IPS DF 6.9 (cell line): ENCODE data around the gene CCDC154.

Source experiments
- DNase-seq: peaks from one replicate; pipeline ENCODE4 v3.0.0-alpha.2; 2013; ENCODE audit warnings: low read depth, low spot score
- H3K27ac ChIP-seq: one replicate; pipeline ENCODE4 v1.5.1; 2013; ENCODE audit warnings: low read length, control low read depth
- H3K27me3 ChIP-seq: 2 replicates; pipeline ENCODE4 v1.6.1; 2013; ENCODE audit warnings: mild to moderate bottlenecking, low read length; ENCODE audit not compliant: control insufficient read depth, insufficient read depth
- H3K36me3 ChIP-seq: 2 replicates; pipeline ENCODE4 v1.6.1; 2013; ENCODE audit warnings: low read length; ENCODE audit not compliant: control insufficient read depth, insufficient read depth
- H3K4me1 ChIP-seq: 2 replicates; pipeline ENCODE4 v1.6.1; 2013; ENCODE audit warnings: low read length; ENCODE audit not compliant: control insufficient read depth, insufficient read depth
- H3K4me3 ChIP-seq: 2 replicates; pipeline ENCODE4 v1.5.1; 2013; ENCODE audit warnings: mild to moderate bottlenecking, low read length
- H3K9me3 ChIP-seq: 2 replicates; pipeline ENCODE4 v1.6.1; 2013; ENCODE audit warnings: low read length, inconsistent platforms; ENCODE audit not compliant: control insufficient read depth, insufficient read depth
- WGBS: extraction: QIAGEN DNeasy Blood & Tissue Kit; methylation state at CpG from one replicate; pipeline ENCODE4 v1.1.7; 2013; ENCODE audit warnings: mixed read lengths, missing lambda C conversion rate; ENCODE audit not compliant: insufficient read length, insufficient coverage; 5-methylcytosine and 5-hydroxymethylcytosine counted together

The CCDC154 gene

GRCh38 chr16:1398826-1399581 lies 45.4 kb downstream of the CCDC154 start:
- H3K4me1 ChIP-seq, result no peaks in the 10 kb centered on the region
- no peak for DNase-seq
- no CpG with 5 or more reads among the region's 38 CpGs for WGBS

GRCh38 chr16:1398351-1398750 lies 46.0 kb downstream of the CCDC154 start:
- Histone ChIP-seq H3K27me3 (no peaks in the 10 kb centered on the region), H3K4me1 (no peaks in the 10 kb centered on the region), H3K9me3 (no peaks in the 10 kb centered on the region), H3K27ac (no peak overlapping the region), H3K36me3 (peaks cover 14% of the 10 kb centered on the region), H3K4me3 (no peak overlapping the region)
- no CpG with 5 or more reads among the region's 9 CpGs for WGBS
- no peak for DNase-seq

More at GRCh38 chr16:1398826-1399581, 45.4 kb downstream of the CCDC154 start:
- no peak overlapping the region for H3K4me3 ChIP-seq
- no peaks in the 10 kb centered on the region for H3K9me3 ChIP-seq
- H3K27ac ChIP-seq, result no peak overlapping the region
- no peaks in the 10 kb centered on the region for H3K27me3 ChIP-seq
- peaks cover 10% of the 10 kb centered on the region for H3K36me3 ChIP-seq

DNA sequence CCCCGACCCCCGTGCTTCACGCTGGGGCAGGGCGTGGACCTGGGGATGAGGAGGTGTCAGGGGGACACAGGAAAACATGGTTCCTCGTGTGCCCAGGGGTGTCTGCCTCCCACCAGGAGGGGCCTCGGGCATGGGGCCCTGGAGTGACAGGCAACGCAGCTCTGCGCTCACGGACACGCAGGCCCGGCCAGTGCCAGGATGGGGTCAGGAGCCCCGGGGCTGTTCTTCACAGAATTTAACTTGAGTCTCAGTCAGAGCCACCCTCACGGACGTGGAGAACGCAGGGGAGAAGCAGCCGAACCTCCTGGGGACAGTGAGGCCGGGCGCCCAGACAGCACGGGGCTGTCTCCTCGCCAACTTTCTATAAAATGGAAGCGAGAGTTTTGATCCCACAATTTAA lies 46.6 kb downstream of the CCDC154 start:
- WGBS, result no CpG with 5 or more reads among the region's 21 CpGs
- H3K4me3 ChIP-seq, result no peak overlapping the region
- DNase-seq, result no peak
- H3K27ac ChIP-seq, result no peak overlapping the region
- H3K4me1 ChIP-seq, result no peaks in the 10 kb centered on the region
- H3K9me3 ChIP-seq, result no peaks in the 10 kb centered on the region
- H3K27me3 ChIP-seq, result no peaks in the 10 kb centered on the region
- H3K36me3 ChIP-seq, result peaks cover 13% of the 10 kb centered on the region

DNA sequence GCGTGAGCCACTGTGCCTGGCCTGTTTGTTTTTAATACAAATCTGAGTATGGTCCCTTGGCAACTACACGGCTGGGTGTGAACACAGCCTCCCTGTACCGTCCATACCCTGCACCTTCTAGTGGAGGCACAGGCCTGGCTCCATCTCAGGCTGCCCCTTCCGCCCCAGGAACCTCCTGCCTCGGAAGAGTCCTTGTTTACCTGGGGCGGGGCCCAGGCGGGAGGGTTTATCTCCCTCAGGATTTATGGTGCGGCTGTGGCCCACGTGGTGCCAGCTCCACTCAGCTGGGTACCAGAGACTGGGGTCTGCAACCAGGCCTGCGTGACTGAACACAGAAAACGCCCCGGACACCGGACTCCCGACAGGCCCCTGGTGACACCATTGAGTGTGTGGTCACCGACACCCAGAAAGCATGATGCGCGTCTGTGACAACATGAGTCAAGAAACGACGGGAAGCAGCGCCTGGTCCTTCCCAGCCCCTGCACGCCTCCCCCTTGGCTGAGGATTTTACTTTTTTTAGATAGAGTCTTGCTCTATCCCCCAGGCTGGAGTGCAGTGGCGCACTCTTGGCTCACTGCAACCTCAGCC lies 48.8 kb downstream of the CCDC154 start:
- Histone ChIP-seq H3K27ac (no peak overlapping the region), H3K4me1 (no peaks in the 10 kb centered on the region), H3K4me3 (no peak overlapping the region), H3K27me3 (no peaks in the 10 kb centered on the region), H3K9me3 (no peaks in the 10 kb centered on the region), H3K36me3 (peaks cover 13% of the 10 kb centered on the region)
- no peak for DNase-seq
- no CpG with 5 or more reads among the region's 22 CpGs for WGBS

GRCh38 chr16:1394367-1394951 lies 49.9 kb downstream of the CCDC154 start:
- Histone ChIP-seq H3K36me3 (peaks cover 13% of the 10 kb centered on the region), H3K4me1 (no peaks in the 10 kb centered on the region), H3K27me3 (no peaks in the 10 kb centered on the region), H3K9me3 (no peaks in the 10 kb centered on the region), H3K4me3 (no peak overlapping the region), H3K27ac (no peak overlapping the region)
- DNase-seq, result no peak
- WGBS, result no CpG with 5 or more reads among the region's 19 CpGs

GRCh38 chr16:1393613-1394176 lies 50.7 kb downstream of the CCDC154 start:
- no peaks in the 10 kb centered on the region for H3K27me3 ChIP-seq
- no peaks in the 10 kb centered on the region for H3K9me3 ChIP-seq
- no peak for DNase-seq
- H3K4me3 ChIP-seq, result no peak overlapping the region
- no peak overlapping the region for H3K27ac ChIP-seq
- H3K4me1 ChIP-seq, result no peaks in the 10 kb centered on the region
- no CpG with 5 or more reads among the region's 21 CpGs for WGBS
- peaks cover 6% of the 10 kb centered on the region for H3K36me3 ChIP-seq

GRCh38 chr16:1392826-1393225 lies 51.5 kb downstream of the CCDC154 start:
- H3K4me1 ChIP-seq, result no peaks in the 10 kb centered on the region
- H3K27ac ChIP-seq, result no peak overlapping the region
- WGBS, result no CpG with 5 or more reads among the region's 17 CpGs
- no peak overlapping the region for H3K4me3 ChIP-seq
- peaks cover 6% of the 10 kb centered on the region for H3K36me3 ChIP-seq
- no peak for DNase-seq
- no peaks in the 10 kb centered on the region for H3K27me3 ChIP-seq
- no peaks in the 10 kb centered on the region for H3K9me3 ChIP-seq

- no peaks in the 10 kb centered on the region for H3K27me3 ChIP-seq
- no peak for DNase-seq
- H3K27ac ChIP-seq, result no peak overlapping the region
- no CpG with 5 or more reads among the region's 28 CpGs for WGBS
- no peaks in the 10 kb centered on the region for H3K9me3 ChIP-seq
- H3K4me3 ChIP-seq, result no peak overlapping the region
- H3K36me3 ChIP-seq, result peaks cover 6% of the 10 kb centered on the region
- no peaks in the 10 kb centered on the region for H3K4me1 ChIP-seq
Measured at GRCh38 chr16:1390239-1390779, 54.0 kb downstream of the CCDC154 start.

GRCh38 chr16:1389762-1390161 lies 54.6 kb downstream of the CCDC154 start:
- WGBS, result no CpG with 5 or more reads among the region's 7 CpGs
- Histone ChIP-seq H3K36me3 (peaks cover 6% of the 10 kb centered on the region), H3K4me3 (no peak overlapping the region)

GRCh38 chr16:1387331-1387730 lies 57.0 kb downstream of the CCDC154 start:
- Histone ChIP-seq H3K36me3 (no peaks in the 10 kb centered on the region), H3K4me3 (no peak overlapping the region), H3K27me3 (no peaks in the 10 kb centered on the region), H3K9me3 (no peaks in the 10 kb centered on the region), H3K27ac (no peak overlapping the region), H3K4me1 (no peaks in the 10 kb centered on the region)
- no CpG with 5 or more reads among the region's 16 CpGs for WGBS
- DNase-seq, result no peak

More at GRCh38 chr16:1389762-1390161, 54.6 kb downstream of the CCDC154 start:
- Histone ChIP-seq H3K27ac (no peak overlapping the region), H3K27me3 (no peaks in the 10 kb centered on the region), H3K4me1 (no peaks in the 10 kb centered on the region), H3K9me3 (no peaks in the 10 kb centered on the region)
- no peak for DNase-seq
